Nephron (organoid): ENCODE data around the gene GRIK3.

Source experiments
- H3K27ac Mint-ChIP-seq, 3 experiments: 2 replicates each; pipeline ENCODE4 v1.8.0; 2020; ENCODE audit warnings: mixed read lengths in 3 of 3, mild to moderate bottlenecking in 2 of 3, moderate library complexity in 1 of 3
- H3K27me3 Mint-ChIP-seq: 2 replicates; pipeline ENCODE4 v1.8.0; 2021; ENCODE audit warnings: low read depth, mild to moderate bottlenecking, moderate library complexity, mixed read lengths
- H3K36me3 Mint-ChIP-seq: 2 replicates; pipeline ENCODE4 v1.8.0; 2020; ENCODE audit warnings: low read depth, mixed read lengths
- H3K4me1 Mint-ChIP-seq: 2 replicates; pipeline ENCODE4 v1.8.0; 2020; ENCODE audit warnings: mixed read lengths
- H3K4me3 Mint-ChIP-seq, 3 experiments: 2 replicates each; pipeline ENCODE4 v1.8.0; 2020; ENCODE audit warnings: mild to moderate bottlenecking in 3 of 3, mixed read lengths in 3 of 3, moderate library complexity in 2 of 3
- H3K9me3 Mint-ChIP-seq: 2 replicates; pipeline ENCODE4 v1.8.0; 2020; ENCODE audit warnings: mixed read lengths
- CTCF ChIP-seq, 3 experiments: fragments of 200-600 bp; sonication (generic); IDR thresholded peaks; one replicate each; pipeline ENCODE4 v1.5.0; 2021; ENCODE audit warnings: antibody characterized with exemption in 3 of 3; ENCODE audit not compliant: unreplicated experiment in 3 of 3

GRIK3 gene

DNA sequence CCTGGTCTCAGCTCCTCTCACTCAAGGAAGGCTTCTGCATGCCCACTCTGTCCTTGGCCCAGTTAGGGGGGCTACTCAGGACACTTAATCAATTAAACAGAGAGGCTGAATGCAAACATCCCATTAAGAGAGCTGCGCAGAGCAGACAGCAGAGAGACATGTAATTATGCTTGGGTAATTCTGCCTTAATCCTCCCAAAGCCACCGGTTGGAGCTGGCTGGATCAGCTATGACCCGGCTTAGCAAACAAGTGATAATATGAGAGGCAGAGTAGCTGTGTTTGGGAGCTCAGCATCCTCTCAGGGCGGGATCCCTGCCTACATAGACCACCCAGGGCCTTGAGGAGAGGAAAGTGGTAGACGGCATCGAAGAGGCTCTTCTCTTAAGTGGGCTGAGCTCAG, 183.2 kb downstream of the GRIK3 start:
- no peak for TF ChIP-seq CTCF (IDR thresholded peaks at IDR 0.05; ENCODE audit: unreplicated experiment in 3 of 3)
- Mint-ChIP-seq H3K36me3 (no peaks in the 10 kb centered on the region), H3K4me1 (no peaks in the 10 kb centered on the region), H3K9me3 (no peaks in the 10 kb centered on the region), H3K27ac (no peak overlapping the region), H3K27me3 (peaks cover 66% of the 10 kb centered on the region), H3K4me3 (no peak overlapping the region)

GRCh38 chr1:36849956-36850355, 184.4 kb downstream of the GRIK3 start:
- no peaks in the 10 kb centered on the region for H3K4me1 Mint-ChIP-seq
- peaks cover 63% of the 10 kb centered on the region for H3K27me3 Mint-ChIP-seq
- no peak overlapping the region for H3K4me3 Mint-ChIP-seq
- TF ChIP-seq CTCF (IDR thresholded peaks at IDR 0.05; ENCODE audit: unreplicated experiment in 3 of 3), result no peak
- H3K9me3 Mint-ChIP-seq, result no peaks in the 10 kb centered on the region
- H3K27ac Mint-ChIP-seq, result no peak overlapping the region
- H3K36me3 Mint-ChIP-seq, result no peaks in the 10 kb centered on the region

GRCh38 chr1:36847761-36848160, 186.6 kb downstream of the GRIK3 start:
- no peaks in the 10 kb centered on the region for H3K9me3 Mint-ChIP-seq
- H3K4me1 Mint-ChIP-seq, result no peaks in the 10 kb centered on the region
- H3K36me3 Mint-ChIP-seq, result no peaks in the 10 kb centered on the region
- no peak overlapping the region for H3K27ac Mint-ChIP-seq
- peaks cover 57% of the 10 kb centered on the region for H3K27me3 Mint-ChIP-seq
- no peak for TF ChIP-seq CTCF (IDR thresholded peaks at IDR 0.05; ENCODE audit: unreplicated experiment in 3 of 3)
- no peak overlapping the region for H3K4me3 Mint-ChIP-seq

- TF ChIP-seq CTCF (IDR thresholded peaks at IDR 0.05; ENCODE audit: unreplicated experiment in 3 of 3), result no peak
- peaks cover 59% of the 10 kb centered on the region for H3K27me3 Mint-ChIP-seq
- no peaks in the 10 kb centered on the region for H3K4me1 Mint-ChIP-seq
- no peak overlapping the region for H3K4me3 Mint-ChIP-seq
- no peaks in the 10 kb centered on the region for H3K36me3 Mint-ChIP-seq
- H3K9me3 Mint-ChIP-seq, result no peaks in the 10 kb centered on the region
- no peak overlapping the region for H3K27ac Mint-ChIP-seq
These were observed 187.1 kb downstream of the GRIK3 start for GRCh38 chr1:36847186-36847585.

DNA sequence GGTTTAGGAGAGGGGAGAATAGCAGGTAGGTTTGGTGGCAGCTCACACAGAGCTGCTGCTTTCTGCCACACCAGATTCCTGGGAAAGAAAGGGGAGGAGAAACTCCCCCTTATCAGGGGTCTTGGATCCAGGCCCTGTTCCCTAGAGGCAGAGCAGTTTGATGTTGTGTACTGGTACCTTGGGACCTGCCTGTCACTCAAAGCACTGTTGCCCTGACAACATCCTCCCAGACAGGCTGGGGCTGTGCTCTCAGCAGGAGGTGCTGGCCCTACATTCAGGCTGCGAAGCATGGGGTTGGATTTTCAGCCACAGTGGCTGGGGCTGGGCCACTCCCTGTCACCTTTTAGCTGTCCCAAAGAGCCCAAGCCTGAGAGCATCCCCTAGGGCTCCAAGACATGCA, 188.0 kb downstream of the GRIK3 start:
- Mint-ChIP-seq H3K36me3 (no peaks in the 10 kb centered on the region), H3K4me1 (no peaks in the 10 kb centered on the region), H3K27me3 (peaks cover 64% of the 10 kb centered on the region), H3K9me3 (no peaks in the 10 kb centered on the region), H3K27ac (no peak overlapping the region), H3K4me3 (no peak overlapping the region)
- TF ChIP-seq CTCF (IDR thresholded peaks at IDR 0.05; ENCODE audit: unreplicated experiment in 3 of 3), result no peak

- Mint-ChIP-seq H3K4me3 (no peak overlapping the region), H3K9me3 (no peaks in the 10 kb centered on the region), H3K27ac (no peak overlapping the region), H3K27me3 (peaks cover 64% of the 10 kb centered on the region), H3K4me1 (no peaks in the 10 kb centered on the region), H3K36me3 (no peaks in the 10 kb centered on the region)
- no peak for TF ChIP-seq CTCF (IDR thresholded peaks at IDR 0.05; ENCODE audit: unreplicated experiment in 3 of 3)
These were observed 188.5 kb downstream of the GRIK3 start for GRCh38 chr1:36845802-36846201.
